AG09309 (cell line): ENCODE results near the gene CTPS2.

Source experiments
- DNase-seq: peaks from one replicate; pipeline ENCODE4 v3.0.0-alpha.2; 2010; ENCODE audit warnings: low read depth
- H3K4me3 ChIP-seq: 2 replicates; pipeline ENCODE4 v1.5.1; 2011; ENCODE audit warnings: mild to moderate bottlenecking, low read depth, low read length, moderate library complexity; ENCODE audit not compliant: control insufficient read depth
- CTCF ChIP-seq: IDR thresholded peaks from 2 replicates; pipeline ENCODE4 v1.5.1; 2011; ENCODE audit warnings: mild to moderate bottlenecking, low read depth, low read length, inconsistent platforms; ENCODE audit not compliant: insufficient read depth, control insufficient read depth; ENCODE audit errors: missing control alignments

Gene CTPS2

GRCh38 chrX:16745102-16745501, 32.6 kb upstream of the CTPS2 start:
- no peak for TF ChIP-seq CTCF
- DNase-seq: no peak
- H3K4me3 ChIP-seq: no peak overlapping the region

- peak; percentile 68 for TF ChIP-seq CTCF
- H3K4me3 ChIP-seq: no peak overlapping the region
- peak; percentile 53 for DNase-seq
Measured at GRCh38 chrX:16743604-16744325, 31.3 kb upstream of the CTPS2 start.

GRCh38 chrX:16739574-16739973, 27.1 kb upstream of the CTPS2 start:
- no peak overlapping the region for H3K4me3 ChIP-seq
- no peak for TF ChIP-seq CTCF
- peak; percentile 20 for DNase-seq

- no peak overlapping the region for H3K4me3 ChIP-seq
- TF ChIP-seq CTCF: no peak
- DNase-seq: no peak
Measured at GRCh38 chrX:16737024-16737423, 24.6 kb upstream of the CTPS2 start.

- DNase-seq: no peak
- TF ChIP-seq CTCF: no peak
- no peak overlapping the region for H3K4me3 ChIP-seq
Measured at GRCh38 chrX:16733013-16733412, 20.5 kb upstream of the CTPS2 start.

- DNase-seq: no peak
- H3K4me3 ChIP-seq: no peak overlapping the region
- no peak for TF ChIP-seq CTCF
Measured at GRCh38 chrX:16730450-16730849, 18.0 kb upstream of the CTPS2 start.
